Loucy (cell line): Measurements from ENCODE around the gene KAT2A.

ENCODE experiments used
- H2AFZ ChIP-seq: fragments of 200-600 bp; sonication (generic); 2 replicates; pipeline ENCODE4 v1.6.0; 2016; ENCODE audit warnings: antibody characterized with exemption, mild to moderate bottlenecking, low read length, moderate library complexity
- H3F3A ChIP-seq: fragments of 200-600 bp; 2 replicates; pipeline ENCODE4 v1.6.0; 2016; ENCODE audit warnings: antibody characterized with exemption, low read depth, mild to moderate bottlenecking
- H3K27me3 ChIP-seq: fragments of 200-600 bp; sonication (generic); 2 replicates; pipeline ENCODE4 v1.6.1; 2014; ENCODE audit warnings: low read length, mild to moderate bottlenecking; ENCODE audit not compliant: insufficient read depth, poor library complexity, severe bottlenecking
- H3K36me3 ChIP-seq: fragments of 200-600 bp; sonication (generic); 2 replicates; pipeline ENCODE4 v1.6.1; 2016; ENCODE audit warnings: low read length; ENCODE audit not compliant: insufficient read depth
- H3K4me1 ChIP-seq: fragments of 200-600 bp; sonication (generic); 2 replicates; pipeline ENCODE4 v1.5.1; 2014; ENCODE audit warnings: low read length, mild to moderate bottlenecking; ENCODE audit not compliant: insufficient read depth, poor library complexity, severe bottlenecking
- H3K4me2 ChIP-seq: fragments of 200-600 bp; sonication (generic); 2 replicates; pipeline ENCODE4 v1.6.0; 2014; ENCODE audit warnings: antibody characterized with exemption, low read length, low read depth, mild to moderate bottlenecking; ENCODE audit not compliant: poor library complexity, severe bottlenecking
- H3K4me3 ChIP-seq: fragments of 200-600 bp; sonication (generic); 2 replicates; pipeline ENCODE4 v1.5.1; 2014; ENCODE audit warnings: low read length, mild to moderate bottlenecking, mixed read lengths; ENCODE audit not compliant: poor library complexity, severe bottlenecking
- H3K79me2 ChIP-seq: fragments of 200-600 bp; sonication (generic); 2 replicates; pipeline ENCODE4 v1.6.1; 2014; ENCODE audit warnings: low read length; ENCODE audit not compliant: insufficient read depth
- H3K9ac ChIP-seq: fragments of 200-600 bp; sonication (generic); 2 replicates; pipeline ENCODE4 v1.6.0; 2014; ENCODE audit warnings: mild to moderate bottlenecking, low read depth, low read length, moderate library complexity; ENCODE audit not compliant: poor library complexity, severe bottlenecking
- H3K9me2 ChIP-seq: fragments of 200-600 bp; sonication (generic); replicated peaks from 2 replicates; pipeline ENCODE4 v1.6.1; 2016; ENCODE audit warnings: low read depth, low read length, mixed read lengths
- H3K9me3 ChIP-seq: fragments of 200-600 bp; sonication (generic); 2 replicates; pipeline ENCODE4 v1.6.1; 2014; ENCODE audit warnings: mild to moderate bottlenecking, antibody characterized with exemption, low read length, low read depth; ENCODE audit not compliant: insufficient read depth
- H4K20me1 ChIP-seq: fragments of 200-600 bp; sonication (generic); 2 replicates; pipeline ENCODE4 v1.6.0; 2014; ENCODE audit warnings: antibody characterized with exemption, low read length, mild to moderate bottlenecking; ENCODE audit not compliant: insufficient read depth, poor library complexity, severe bottlenecking
- EZH2phosphoT487 ChIP-seq: fragments of 200-600 bp; IDR thresholded peaks from 2 replicates; pipeline ENCODE4 v1.6.1; 2018; ENCODE audit warnings: antibody characterized with exemption, mild to moderate bottlenecking, moderate library complexity, borderline replicate concordance
- TF ChIP-seq, protein P1 (sequence below): fragments of 200-600 bp; sonication (generic); conservative IDR thresholded peaks from 2 replicates; pipeline ENCODE4 v1.5.1; 2014; ENCODE audit warnings: mild to moderate bottlenecking, antibody characterized with exemption, low read length

KAT2A gene

DNA sequence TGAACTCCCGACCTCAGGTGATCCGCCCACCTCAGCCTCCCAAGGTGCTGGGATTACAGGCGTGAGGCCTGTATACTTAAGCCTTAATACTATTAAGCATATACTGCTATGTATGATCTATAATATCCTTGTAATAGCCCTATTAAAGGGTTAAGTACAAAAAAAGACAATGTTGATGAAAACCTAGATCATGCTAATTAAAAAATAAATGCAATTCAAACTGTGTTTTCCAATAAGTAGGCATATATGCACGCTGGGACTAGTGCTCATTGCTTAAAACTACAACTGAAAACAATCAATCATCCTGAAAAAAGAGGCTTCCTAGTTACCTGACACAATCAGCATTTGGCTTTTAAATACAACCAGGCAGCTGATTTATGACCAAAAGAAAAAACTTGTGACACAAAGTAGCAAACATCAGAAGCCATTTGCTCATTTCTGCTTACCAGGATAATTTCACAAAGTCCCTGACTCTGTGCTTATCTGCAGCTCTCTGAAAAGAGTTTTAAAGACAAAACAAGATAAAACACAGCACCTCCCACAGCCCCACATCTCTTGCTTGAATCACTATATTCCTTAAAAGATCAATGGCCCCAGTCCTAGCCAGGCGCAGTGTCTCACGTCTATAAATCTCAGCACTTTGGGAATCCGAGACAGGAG lies 34.0 kb downstream of the KAT2A start:
- H3K4me2 ChIP-seq: no peak overlapping the region
- TF ChIP-seq, protein P1, sequence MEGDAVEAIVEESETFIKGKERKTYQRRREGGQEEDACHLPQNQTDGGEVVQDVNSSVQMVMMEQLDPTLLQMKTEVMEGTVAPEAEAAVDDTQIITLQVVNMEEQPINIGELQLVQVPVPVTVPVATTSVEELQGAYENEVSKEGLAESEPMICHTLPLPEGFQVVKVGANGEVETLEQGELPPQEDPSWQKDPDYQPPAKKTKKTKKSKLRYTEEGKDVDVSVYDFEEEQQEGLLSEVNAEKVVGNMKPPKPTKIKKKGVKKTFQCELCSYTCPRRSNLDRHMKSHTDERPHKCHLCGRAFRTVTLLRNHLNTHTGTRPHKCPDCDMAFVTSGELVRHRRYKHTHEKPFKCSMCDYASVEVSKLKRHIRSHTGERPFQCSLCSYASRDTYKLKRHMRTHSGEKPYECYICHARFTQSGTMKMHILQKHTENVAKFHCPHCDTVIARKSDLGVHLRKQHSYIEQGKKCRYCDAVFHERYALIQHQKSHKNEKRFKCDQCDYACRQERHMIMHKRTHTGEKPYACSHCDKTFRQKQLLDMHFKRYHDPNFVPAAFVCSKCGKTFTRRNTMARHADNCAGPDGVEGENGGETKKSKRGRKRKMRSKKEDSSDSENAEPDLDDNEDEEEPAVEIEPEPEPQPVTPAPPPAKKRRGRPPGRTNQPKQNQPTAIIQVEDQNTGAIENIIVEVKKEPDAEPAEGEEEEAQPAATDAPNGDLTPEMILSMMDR: no peak
- no peak for TF ChIP-seq EZH2phosphoT487
- H3K27me3 ChIP-seq: no peaks in the 10 kb centered on the region
- H3K9me2 ChIP-seq: no peaks in the 10 kb centered on the region
- H3K9me3 ChIP-seq: no peaks in the 10 kb centered on the region
- no peaks in the 10 kb centered on the region for H3K79me2 ChIP-seq
- H3K4me1 ChIP-seq: no peaks in the 10 kb centered on the region
- no peak overlapping the region for H3K4me3 ChIP-seq
- H3K36me3 ChIP-seq: no peaks in the 10 kb centered on the region
- no peaks in the 10 kb centered on the region for H4K20me1 ChIP-seq
- no peak overlapping the region for H2AFZ ChIP-seq
- no peaks in the 10 kb centered on the region for H3F3A ChIP-seq
- H3K9ac ChIP-seq: no peak overlapping the region

DNA sequence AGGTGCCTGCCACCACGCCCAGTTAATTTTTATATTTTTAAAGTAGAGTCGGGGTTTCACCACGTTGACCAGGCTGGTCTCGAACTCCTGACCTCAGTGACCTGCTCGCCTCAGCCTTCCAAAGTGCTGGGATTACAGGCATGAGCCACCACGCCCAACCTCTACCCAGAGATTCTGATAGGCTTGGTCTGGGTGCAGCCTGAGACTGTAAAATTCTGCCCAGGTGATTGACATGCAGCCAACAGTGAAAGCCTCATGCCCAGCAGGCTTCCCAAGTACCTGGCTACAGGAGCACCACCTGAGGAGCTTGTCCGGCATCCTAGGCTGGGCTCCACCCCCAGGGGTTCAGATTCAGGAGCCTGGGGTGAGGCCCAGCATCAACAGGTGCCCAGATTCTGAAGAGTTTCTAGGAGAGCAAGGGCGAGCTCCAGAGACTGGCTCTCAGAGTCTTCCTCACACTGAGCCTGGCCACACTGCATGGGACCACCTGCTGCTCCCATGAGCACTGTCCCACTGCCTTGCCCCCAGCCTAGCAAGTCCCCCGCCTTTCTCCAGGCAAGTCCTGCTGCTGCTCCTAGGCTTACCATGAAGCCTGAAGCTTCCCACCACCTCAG lies 39.5 kb downstream of the KAT2A start:
- Histone ChIP-seq H3K9me3 (no peaks in the 10 kb centered on the region), H3K27me3 (no peaks in the 10 kb centered on the region), H2AFZ (no peak overlapping the region), H3K9me2 (no peaks in the 10 kb centered on the region), H3K4me1 (peaks cover 3% of the 10 kb centered on the region), H3F3A (no peaks in the 10 kb centered on the region), H3K79me2 (no peaks in the 10 kb centered on the region), H3K4me3 (no peak overlapping the region), H3K36me3 (no peaks in the 10 kb centered on the region), H4K20me1 (no peaks in the 10 kb centered on the region), H3K4me2 (no peak overlapping the region), H3K9ac (no peak overlapping the region)
- TF ChIP-seq, protein P1: no peak
- TF ChIP-seq EZH2phosphoT487: no peak

DNA sequence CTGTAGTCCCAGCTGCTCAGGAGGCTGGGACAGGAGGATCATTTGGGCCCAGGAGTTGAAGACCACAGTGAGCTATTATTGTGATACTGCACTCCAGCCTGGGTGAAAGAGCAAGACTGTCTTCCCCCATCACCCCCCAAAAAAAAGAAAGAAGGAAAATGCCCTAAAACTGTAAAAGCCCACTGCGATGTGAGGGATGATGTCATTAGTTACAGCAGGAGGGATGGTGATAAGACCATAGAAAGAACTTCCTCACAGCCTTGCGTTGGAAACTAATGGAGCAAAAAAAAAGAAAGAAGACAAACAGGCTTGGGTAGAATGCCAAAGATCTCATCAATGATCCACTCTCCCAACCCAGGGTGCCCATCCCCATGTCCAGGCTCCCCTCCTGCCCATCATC lies 41.6 kb downstream of the KAT2A start:
- Histone ChIP-seq H3K36me3 (no peaks in the 10 kb centered on the region), H2AFZ (no peak overlapping the region), H3K9ac (no peak overlapping the region), H4K20me1 (no peaks in the 10 kb centered on the region), H3F3A (no peaks in the 10 kb centered on the region), H3K4me2 (no peak overlapping the region), H3K9me3 (no peaks in the 10 kb centered on the region), H3K79me2 (no peaks in the 10 kb centered on the region), H3K4me3 (no peak overlapping the region), H3K27me3 (no peaks in the 10 kb centered on the region), H3K4me1 (peaks cover 8% of the 10 kb centered on the region), H3K9me2 (no peaks in the 10 kb centered on the region)
- no peak for TF ChIP-seq EZH2phosphoT487
- TF ChIP-seq, protein P1: no peak
